H9 (cell line): Measurements from ENCODE around the gene COMMD4. TPM values are rescaled to one million over a fixed set of nuclear protein-coding genes. Genes with fewer than 3 reads are reported as not detected.

ENCODE experiments used
- DNase-seq: peaks from one replicate; pipeline ENCODE4 v3.0.0-alpha.2; 2017
- H2AFZ ChIP-seq: one replicate; pipeline ENCODE4 v1.6.1; 2013; ENCODE audit warnings: mild to moderate bottlenecking, low read length, control low read depth, moderate library complexity
- H2AK5ac ChIP-seq: 2 replicates; pipeline ENCODE4 v1.6.1; 2013; ENCODE audit warnings: low read length, control low read depth, mixed read lengths; ENCODE audit not compliant: insufficient read length
- H2BK120ac ChIP-seq: one replicate; pipeline ENCODE4 v1.6.1; 2013; ENCODE audit warnings: low read depth, mild to moderate bottlenecking, low read length, control low read depth, inconsistent platforms; ENCODE audit not compliant: poor library complexity, severe bottlenecking
- H2BK12ac ChIP-seq: 2 replicates; pipeline ENCODE4 v1.6.1; 2013; ENCODE audit warnings: low read length, control low read depth, mixed read lengths, low read depth; ENCODE audit not compliant: insufficient read length
- H2BK15ac ChIP-seq: 2 replicates; pipeline ENCODE4 v1.6.1; 2013; ENCODE audit warnings: low read depth, low read length, control low read depth
- H2BK20ac ChIP-seq: one replicate; pipeline ENCODE4 v1.6.1; 2013; ENCODE audit warnings: low read depth, mild to moderate bottlenecking, low read length, control low read depth, inconsistent platforms; ENCODE audit not compliant: poor library complexity, severe bottlenecking
- H2BK5ac ChIP-seq: 2 replicates; pipeline ENCODE4 v1.6.1; 2013; ENCODE audit warnings: low read length, control low read depth, mixed read lengths; ENCODE audit not compliant: insufficient read length
- H3K14ac ChIP-seq: 2 replicates; pipeline ENCODE4 v1.6.1; 2013; ENCODE audit warnings: low read length, control low read depth; ENCODE audit not compliant: insufficient read depth
- H3K18ac ChIP-seq: 2 replicates; pipeline ENCODE4 v1.6.1; 2013; ENCODE audit warnings: low read depth, mild to moderate bottlenecking, mixed read lengths, low read length, control low read depth; ENCODE audit not compliant: insufficient read length
- H3K23ac ChIP-seq: 2 replicates; pipeline ENCODE4 v1.6.1; 2013; ENCODE audit warnings: low read length, control low read depth, mixed read lengths, low read depth; ENCODE audit not compliant: insufficient read length
- H3K23me2 ChIP-seq: 2 replicates; pipeline ENCODE4 v1.6.1; 2013; ENCODE audit warnings: low read depth, mild to moderate bottlenecking, mixed read lengths, low read length, control low read depth; ENCODE audit not compliant: insufficient read length, poor library complexity, severe bottlenecking
- H3K27ac ChIP-seq: 2 replicates; pipeline ENCODE4 v1.5.1; 2013; ENCODE audit warnings: low read length, control low read depth, mixed read lengths, low read depth; ENCODE audit not compliant: insufficient read length
- H3K27me3 ChIP-seq: 2 replicates; pipeline ENCODE4 v1.6.1; 2013; ENCODE audit warnings: low read length, control low read depth, inconsistent platforms; ENCODE audit not compliant: insufficient read depth
- H3K4ac ChIP-seq: 2 replicates; pipeline ENCODE4 v1.6.1; 2013; ENCODE audit warnings: low read depth, mild to moderate bottlenecking, control low read depth, inconsistent platforms, low read length, moderate library complexity
- H3K4me1 ChIP-seq: 2 replicates; pipeline ENCODE4 v1.6.1; 2013; ENCODE audit warnings: low read length, control low read depth, inconsistent platforms; ENCODE audit not compliant: insufficient read depth
- H3K4me2 ChIP-seq: 2 replicates; pipeline ENCODE4 v1.6.1; 2013; ENCODE audit warnings: low read length, control low read depth, mixed read lengths; ENCODE audit not compliant: insufficient read length, insufficient read depth
- H3K56ac ChIP-seq: 2 replicates; pipeline ENCODE4 v1.6.1; 2013; ENCODE audit warnings: low read depth, mild to moderate bottlenecking, mixed read lengths, low read length, control low read depth; ENCODE audit not compliant: insufficient read length
- H3K79me1 ChIP-seq: 2 replicates; pipeline ENCODE4 v1.6.1; 2013; ENCODE audit warnings: low read depth, mild to moderate bottlenecking, moderate library complexity, low read length, control low read depth, inconsistent platforms; ENCODE audit not compliant: insufficient read depth, poor library complexity, severe bottlenecking
- H3K79me2 ChIP-seq: 2 replicates; pipeline ENCODE4 v1.6.1; 2013; ENCODE audit warnings: low read length, control low read depth, inconsistent platforms; ENCODE audit not compliant: insufficient read depth
- H3K9ac ChIP-seq: 2 replicates; pipeline ENCODE4 v1.6.1; 2013; ENCODE audit warnings: low read length, control low read depth, mixed read lengths; ENCODE audit not compliant: insufficient read length; ENCODE audit errors: extremely low read depth
- H3K9me3 ChIP-seq: one replicate; pipeline ENCODE4 v1.6.1; 2013; ENCODE audit warnings: low read depth, low read length, inconsistent platforms; ENCODE audit not compliant: control insufficient read depth
- H3T11ph ChIP-seq: one replicate; pipeline ENCODE4 v1.6.1; 2013; ENCODE audit warnings: mild to moderate bottlenecking, low read length, control low read depth, inconsistent platforms
- H4K20me1 ChIP-seq: one replicate; pipeline ENCODE4 v1.6.1; 2013; ENCODE audit not compliant: control insufficient read depth, insufficient read length, insufficient read depth
- H4K5ac ChIP-seq: 2 replicates; pipeline ENCODE4 v1.6.1; 2013; ENCODE audit warnings: low read depth, mild to moderate bottlenecking, mixed read lengths, low read length, control low read depth; ENCODE audit not compliant: insufficient read length
- H4K8ac ChIP-seq: replicated peaks from 2 replicates; pipeline ENCODE4 v1.6.1; 2013; ENCODE audit warnings: low read length, control low read depth, mixed read lengths, low read depth; ENCODE audit not compliant: insufficient read length
- H4K91ac ChIP-seq: 2 replicates; pipeline ENCODE4 v1.6.1; 2013; ENCODE audit warnings: low read depth, mild to moderate bottlenecking, moderate library complexity, mixed read lengths, low read length, control low read depth; ENCODE audit not compliant: insufficient read length
- H3K27ac Mint-ChIP-seq, 3 experiments: 2 replicates in 2 of 3; 3 replicates in 1 of 3; pipeline ENCODE4 v1.8.0; 2020 to 2021; ENCODE audit warnings: mixed read lengths in 3 of 3, mild to moderate bottlenecking in 1 of 3, moderate library complexity in 1 of 3
- H3K27me3 Mint-ChIP-seq: 2 replicates; pipeline ENCODE4 v1.8.0; 2021; ENCODE audit warnings: low read depth, mild to moderate bottlenecking, moderate library complexity, mixed read lengths
- H3K36me3 Mint-ChIP-seq, 3 experiments: 2 replicates in 2 of 3; 3 replicates in 1 of 3; pipeline ENCODE4 v1.8.0; 2020 to 2021; ENCODE audit warnings: low read depth in 3 of 3, mixed read lengths in 3 of 3; ENCODE audit not compliant: insufficient read depth in 1 of 3
- H3K4me1 Mint-ChIP-seq, 2 experiments: 2 replicates each; pipeline ENCODE4 v1.8.0; 2020; ENCODE audit warnings: mixed read lengths in 2 of 2
- H3K4me3 Mint-ChIP-seq, 2 experiments: 2 replicates in 1 of 2; 3 replicates in 1 of 2; pipeline ENCODE4 v1.8.0; 2020 to 2021; ENCODE audit warnings: mild to moderate bottlenecking in 2 of 2, mixed read lengths in 2 of 2, moderate library complexity in 1 of 2
- H3K9me3 Mint-ChIP-seq, 2 experiments: 2 replicates in 1 of 2; 3 replicates in 1 of 2; pipeline ENCODE4 v1.8.0; 2020; ENCODE audit warnings: mild to moderate bottlenecking in 2 of 2, mixed read lengths in 2 of 2, moderate library complexity in 1 of 2
- CTCF ChIP-seq: fragments of 200-600 bp; sonication (generic); conservative IDR thresholded peaks from 3 replicates; pipeline ENCODE4 v1.8.0; 2021; ENCODE audit warnings: antibody characterized with exemption, mild to moderate bottlenecking
- WGBS: extraction: QIAGEN DNeasy Blood & Tissue Kit; methylation state at CpG from one replicate; pipeline ENCODE4 v1.1.7; 2013; ENCODE audit warnings: missing lambda C conversion rate, low lambda C conversion rate, mixed read lengths; ENCODE audit not compliant: insufficient read length; ENCODE audit errors: extremely low coverage; 5-methylcytosine and 5-hydroxymethylcytosine counted together
- total RNA-seq: library from RNA; stranded (reverse); gene quantifications from 2 replicates; pipeline ENCODE4 v1.2.1, GENCODE V29; 2021

The COMMD4 gene
- total RNA-seq, 1 experiment from 2014 or later: 146 TPM

GRCh38 chr15:75335313-75335704, 554 bp upstream of the COMMD4 start:
- 0 out of 7 replicates have a peak overlapping the region, but pooled peaks of 2 of the 3 experiments have one; percentile 22 to 34 for H3K27ac Mint-ChIP-seq
- H3K9me3 Mint-ChIP-seq: no peaks in the 10 kb centered on the region
- peak overlapping the region; percentile 58 for H2AFZ ChIP-seq

More at GRCh38 chr15:75335313-75335704, 554 bp upstream of the COMMD4 start:
- Histone ChIP-seq H3K27ac (no peak overlapping the region), H3T11ph (no peak overlapping the region), H3K4ac (no peak overlapping the region), H4K20me1 (no peaks in the 10 kb centered on the region), H3K18ac (no peak overlapping the region), H2BK15ac (no peak overlapping the region), H2BK120ac (no peak overlapping the region), H3K4me2 (peak overlapping the region; percentile 83), H3K4me1 (no peaks in the 10 kb centered on the region), H2BK12ac (no peak overlapping the region), H3K14ac (no peak overlapping the region), H3K79me1 (peaks cover 5% of the 10 kb centered on the region), H3K23ac (no peak overlapping the region), H4K5ac (no peak overlapping the region), H3K9ac (peak overlapping the region; percentile 55), H2AK5ac (no peak overlapping the region), H3K79me2 (peaks cover 1% of the 10 kb centered on the region; the same call in 1 of the 2 replicates), H2BK5ac (no peak overlapping the region), H3K23me2 (peaks cover 4% of the 10 kb centered on the region), H4K8ac (no peak overlapping the region), H3K56ac (no peak overlapping the region), H4K91ac (no peak overlapping the region), H3K9me3 (no peaks in the 10 kb centered on the region), H2BK20ac (no peak overlapping the region), H3K27me3 (no peaks in the 10 kb centered on the region)
- no peak for DNase-seq
- no peak for TF ChIP-seq CTCF
- H3K36me3 Mint-ChIP-seq: peaks cover 6 to 13% (median 12%) of the 10 kb centered on the region in 3 experiments; a peak in 6 of 7 replicates
- peak overlapping the region; percentile 98 for H3K4me3 Mint-ChIP-seq
- H3K27me3 Mint-ChIP-seq: no peaks in the 10 kb centered on the region; the same call in 1 of the 2 replicates
- H3K4me1 Mint-ChIP-seq: peaks cover 12 to 14% of the 10 kb centered on the region in 2 experiments
- WGBS: no CpG with 5 or more reads among the region's 3 CpGs
